ENCODE measurements around the gene RETNLB. TPM values are rescaled to one million over a fixed set of nuclear protein-coding genes. Genes with fewer than 3 reads are reported as not detected.

RETNLB gene
- polyA plus RNA-seq, 3 donors: not detected

DNA sequence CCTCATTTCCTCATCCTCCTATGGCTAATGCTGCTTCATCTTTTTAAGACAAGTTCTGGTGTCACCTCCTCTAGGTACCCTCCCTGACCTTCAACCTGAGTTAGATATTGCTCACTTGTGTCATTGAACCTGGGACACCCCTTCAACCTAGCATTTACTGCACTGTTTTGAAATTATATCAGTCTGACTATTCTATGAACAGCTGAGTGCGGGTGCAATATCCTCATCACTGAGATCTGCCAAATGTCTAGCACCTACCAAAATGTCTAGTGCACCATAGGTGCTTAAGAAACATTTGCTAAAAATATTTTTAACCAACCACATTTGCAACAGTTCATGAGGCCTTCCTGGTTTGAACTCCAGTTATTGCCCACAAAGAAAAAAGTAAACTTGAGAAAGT is 34.5 kb downstream of the RETNLB start:
- no peak overlapping the region for H3K9ac ChIP-seq (ENCODE audit: insufficient read depth, low read length, poor library complexity, severe bottlenecking)
- peaks cover 10 to 16% (median 13%) of the 10 kb centered on the region in 7 donors for H3K9me3 Mint-ChIP-seq
- no peaks in the 10 kb centered on the region for H3K79me2 ChIP-seq (ENCODE audit: insufficient read depth, low read length)
- no peaks in the 10 kb centered on the region for H3K36me3 Mint-ChIP-seq
- no peaks in the 10 kb centered on the region for H4K20me1 ChIP-seq (ENCODE audit: insufficient read depth, low read length)
- H3K4me1 ChIP-seq (ENCODE audit: control insufficient read depth in 1 of 2, insufficient read depth in 2 of 2, low read length in 2 of 2): no peaks in the 10 kb centered on the region
- H3K27ac Mint-ChIP-seq: no peak overlapping the region
- no peak overlapping the region for H3K4me3 ChIP-seq (replicated peaks in 1 of 3; ENCODE audit: low read depth in 2 of 3, low read length in 3 of 3)
- H3K27me3 Mint-ChIP-seq (ENCODE audit: low read depth in 3 of 3): peaks cover 0 to 3% (median 2%) of the 10 kb centered on the region in 3 donors
- intact Hi-C loops (cut with micrococcal nuclease): no loop called here
- H3K9me3 ChIP-seq (replicated peaks in 1 of 2; ENCODE audit: control insufficient read depth in 1 of 2, insufficient read depth in 1 of 2, low read length in 2 of 2): no peaks in the 10 kb centered on the region
- WGBS (ENCODE audit: insufficient coverage): no CpG with 5 or more reads among the region's 1 CpG
- DNase-seq: no peak
- H3K27me3 ChIP-seq (ENCODE audit: control insufficient read depth in 2 of 2, insufficient read depth in 2 of 2, low read length in 2 of 2): no peaks in the 10 kb centered on the region
- H2AFZ ChIP-seq (ENCODE audit: insufficient read depth, low read depth, low read length, poor library complexity, severe bottlenecking): no peak overlapping the region
- no peak overlapping the region for H3K4me2 ChIP-seq (replicated peaks; ENCODE audit: extremely low read depth, low read length, poor library complexity, severe bottlenecking)
- H3K4me1 Mint-ChIP-seq: no peaks in the 10 kb centered on the region
- H3K27ac ChIP-seq (ENCODE audit: low read depth in 1 of 2, low read length in 2 of 2): no peak overlapping the region
- no peaks in the 10 kb centered on the region for H3K36me3 ChIP-seq (replicated peaks in 1 of 2; ENCODE audit: control insufficient read depth in 1 of 2, insufficient read depth in 2 of 2, low read length in 2 of 2)
- TF ChIP-seq, protein P1, sequence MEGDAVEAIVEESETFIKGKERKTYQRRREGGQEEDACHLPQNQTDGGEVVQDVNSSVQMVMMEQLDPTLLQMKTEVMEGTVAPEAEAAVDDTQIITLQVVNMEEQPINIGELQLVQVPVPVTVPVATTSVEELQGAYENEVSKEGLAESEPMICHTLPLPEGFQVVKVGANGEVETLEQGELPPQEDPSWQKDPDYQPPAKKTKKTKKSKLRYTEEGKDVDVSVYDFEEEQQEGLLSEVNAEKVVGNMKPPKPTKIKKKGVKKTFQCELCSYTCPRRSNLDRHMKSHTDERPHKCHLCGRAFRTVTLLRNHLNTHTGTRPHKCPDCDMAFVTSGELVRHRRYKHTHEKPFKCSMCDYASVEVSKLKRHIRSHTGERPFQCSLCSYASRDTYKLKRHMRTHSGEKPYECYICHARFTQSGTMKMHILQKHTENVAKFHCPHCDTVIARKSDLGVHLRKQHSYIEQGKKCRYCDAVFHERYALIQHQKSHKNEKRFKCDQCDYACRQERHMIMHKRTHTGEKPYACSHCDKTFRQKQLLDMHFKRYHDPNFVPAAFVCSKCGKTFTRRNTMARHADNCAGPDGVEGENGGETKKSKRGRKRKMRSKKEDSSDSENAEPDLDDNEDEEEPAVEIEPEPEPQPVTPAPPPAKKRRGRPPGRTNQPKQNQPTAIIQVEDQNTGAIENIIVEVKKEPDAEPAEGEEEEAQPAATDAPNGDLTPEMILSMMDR (IDR thresholded peaks at IDR 0.05): no peak
- no peak overlapping the region for H3K4me3 Mint-ChIP-seq

DNA sequence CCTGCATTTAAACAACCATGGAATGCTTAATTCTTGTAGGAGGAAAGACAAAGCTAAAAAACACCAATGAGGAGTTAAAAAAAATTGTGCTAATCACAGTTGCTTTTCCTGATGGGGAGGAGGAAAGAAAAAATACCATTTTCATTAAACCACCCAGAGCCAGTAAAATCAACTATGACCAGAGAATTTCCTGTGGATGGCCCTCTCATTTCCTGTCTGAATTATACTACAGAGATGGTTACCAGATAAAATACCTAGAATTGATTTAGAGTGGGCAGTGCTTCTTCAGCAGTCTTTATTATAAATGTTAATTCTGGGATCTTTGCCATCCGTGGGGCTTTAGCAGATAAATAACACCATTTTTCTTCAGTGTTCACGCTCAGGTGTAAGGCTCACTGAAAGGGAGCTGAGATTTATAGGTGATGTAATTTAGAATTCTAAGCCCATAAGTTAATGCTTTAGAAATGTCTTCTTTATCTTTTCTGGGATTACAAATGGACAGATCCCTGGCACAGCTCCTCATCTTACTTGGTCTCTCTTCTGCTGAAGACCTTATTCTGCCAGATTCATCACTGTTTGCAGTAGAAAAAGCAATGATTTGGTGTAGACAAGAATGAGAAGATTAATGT is 37.9 kb downstream of the RETNLB start:
- no peaks in the 10 kb centered on the region for H4K20me1 ChIP-seq (ENCODE audit: insufficient read depth, low read length)
- no peaks in the 10 kb centered on the region for H3K79me2 ChIP-seq (ENCODE audit: insufficient read depth, low read length)
- H3K4me1 ChIP-seq (ENCODE audit: control insufficient read depth in 1 of 2, insufficient read depth in 2 of 2, low read length in 2 of 2): no peaks in the 10 kb centered on the region
- H3K4me3 ChIP-seq (replicated peaks in 1 of 3; ENCODE audit: low read depth in 2 of 3, low read length in 3 of 3): no peak overlapping the region
- Mint-ChIP-seq H3K36me3 (no peaks in the 10 kb centered on the region), H3K4me3 (no peak overlapping the region), H3K27ac (no peak overlapping the region), H3K4me1 (no peaks in the 10 kb centered on the region), H3K9me3 (peaks cover 2 to 15% (median 8%) of the 10 kb centered on the region in 7 donors), H3K27me3 (ENCODE audit: low read depth in 3 of 3) (peaks cover 0 to 6% (median 2%) of the 10 kb centered on the region in 3 donors)
- H3K9me3 ChIP-seq (replicated peaks in 1 of 2; ENCODE audit: control insufficient read depth in 1 of 2, insufficient read depth in 1 of 2, low read length in 2 of 2): no peaks in the 10 kb centered on the region
- no peak for DNase-seq
- no CpG with 5 or more reads among the region's 2 CpGs for WGBS (ENCODE audit: insufficient coverage)
- no peaks in the 10 kb centered on the region for H3K27me3 ChIP-seq (ENCODE audit: control insufficient read depth in 2 of 2, insufficient read depth in 2 of 2, low read length in 2 of 2)
- H3K36me3 ChIP-seq (replicated peaks in 1 of 2; ENCODE audit: control insufficient read depth in 1 of 2, insufficient read depth in 2 of 2, low read length in 2 of 2): no peaks in the 10 kb centered on the region
- H3K27ac ChIP-seq (ENCODE audit: low read depth in 1 of 2, low read length in 2 of 2): no peak overlapping the region
- no peak overlapping the region for H3K4me2 ChIP-seq (replicated peaks; ENCODE audit: extremely low read depth, low read length, poor library complexity, severe bottlenecking)
- no peak overlapping the region for H2AFZ ChIP-seq (ENCODE audit: insufficient read depth, low read depth, low read length, poor library complexity, severe bottlenecking)
- no peak overlapping the region for H3K9ac ChIP-seq (ENCODE audit: insufficient read depth, low read length, poor library complexity, severe bottlenecking)
- intact Hi-C loops (cut with micrococcal nuclease): no loop called here
- TF ChIP-seq, protein P1 (IDR thresholded peaks at IDR 0.05): no peak

Measured in CD14-positive monocyte (primary cell).